Smooth muscle cell of the coronary artery (primary cell): ENCODE data around the gene CDC7. TPM values are rescaled to one million over a fixed set of nuclear protein-coding genes. Genes with fewer than 3 reads are reported as not detected.

Source experiments
- total RNA-seq: library from RNA; depleted of rRNA; stranded (reverse); fragments of >200 nt; gene quantifications from 2 replicates; pipeline ENCODE4 v1.2.3, GENCODE V29; 2014; ENCODE audit warnings: low replicate concordance

CDC7 gene
- 0.47 and 2.3 TPM in 2 replicates for total RNA-seq

DNA sequence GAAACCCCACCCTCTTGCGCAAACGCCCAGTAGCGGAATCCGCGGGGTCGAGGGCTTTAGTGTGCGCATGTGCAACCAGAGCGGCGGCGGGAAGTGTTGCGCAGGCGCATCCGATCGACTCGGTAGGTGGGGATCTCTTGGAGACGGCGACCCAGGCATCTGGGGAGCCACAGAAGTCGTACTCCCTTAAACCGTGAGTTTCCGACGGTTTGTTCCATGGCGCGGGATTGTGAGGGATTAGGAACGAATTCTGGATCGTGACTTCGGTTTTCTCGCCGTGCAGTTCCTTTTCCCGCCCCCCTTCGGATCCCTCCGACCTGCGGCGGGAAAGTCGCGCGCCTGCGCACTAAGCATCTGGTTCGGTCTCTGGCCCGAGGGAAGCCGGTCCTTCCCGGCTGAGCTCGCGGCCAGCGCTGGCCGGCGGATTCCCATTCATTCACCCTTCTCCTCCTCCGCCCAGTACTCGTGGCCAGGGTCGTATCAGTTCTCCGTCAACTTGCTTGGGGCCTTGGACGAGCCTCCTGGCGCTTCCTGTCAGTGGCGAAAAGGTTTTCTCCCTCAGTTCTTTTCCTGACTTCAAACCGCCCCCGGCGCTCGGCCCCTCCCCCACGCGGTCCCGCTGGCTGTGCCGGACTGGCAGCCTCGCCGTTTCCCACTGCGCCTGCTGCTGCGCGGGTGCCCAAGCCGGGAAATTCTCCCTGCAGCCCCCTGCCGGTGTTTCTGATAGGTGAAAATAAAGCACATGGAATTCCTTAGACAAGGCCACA lies at the start of gene CDC7:
TSS of gene CDC7 (plus strand) at position 96 of the 767 bp plus-strand sequence. CDS start 866 bp downstream, outside the sequence.

Other genes with a start within 250 kb of the CDC7 start
- 0.08 and 0.23 TPM in 2 replicates for gene HFM1, start 96.0 kb upstream of the CDC7 start, total RNA-seq